ENCODE results near the gene ATP6AP1. TPM values are rescaled to one million over a fixed set of nuclear protein-coding genes. Genes with fewer than 3 reads are reported as not detected.
A peak's percentile ranks its signal among the peaks of the same experiment; 100 is the strongest.

The ATP6AP1 gene
- total and polyA plus RNA-seq, 7 experiments from 2014 or later, result 37.8 to 118 (median 56.6) TPM

- Histone ChIP-seq H3K27me3 (ENCODE audit: control insufficient read depth in 2 of 2, insufficient read depth in 2 of 2, low read length in 2 of 2) (no peaks in the 10 kb centered on the region), H3K9me3 (ENCODE audit: control insufficient read depth in 2 of 3, low read length in 3 of 3) (no peaks in the 10 kb centered on the region), H3K36me3 (ENCODE audit: control insufficient read depth in 2 of 3, insufficient read depth in 3 of 3, low read length in 3 of 3) (peaks cover 0 to 11% (median 0%) of the 10 kb centered on the region in 3 experiments), H3K4me1 (ENCODE audit: control insufficient read depth in 2 of 2, insufficient read depth in 2 of 2, low read length in 2 of 2) (peaks cover 0 to 3% of the 10 kb centered on the region in 2 donors), H3K27ac (ENCODE audit: low read depth, low read length) (peak within 1 kb of the TSS; percentile 70), H3K4me3 (ENCODE audit: low read length) (peak within 1 kb of the TSS; percentile 45)
- POLR2A ChIA-PET, result interaction anchor here (0.7 to 6.2 kb wide), 11 partner anchors 19 to 69 kb away, joined by 3 to 31 read pairs (median 4); partner anchors contain the start of genes ATP6AP1, FAM3A, LAGE3 and RPL10
- peaks cover 0 to 4% (median 0%) of the 10 kb centered on the region in 11 donors for H3K9me3 Mint-ChIP-seq
- H3K4me1 Mint-ChIP-seq, result peaks cover 4 to 16% (median 9%) of the 10 kb centered on the region in 7 donors
- no peaks in the 10 kb centered on the region for H3K27me3 Mint-ChIP-seq
- H3K27ac Mint-ChIP-seq, result peak within 1 kb of the TSS; percentile 86 to 98 (median 94)
- CTCF ChIA-PET, result no interaction called here
- ATAC-seq, result peak; percentile 90
- DNase-seq, result peak; percentile 40 to 74 (median 68)
- H3K4me3 Mint-ChIP-seq, result peak within 1 kb of the TSS; percentile 79 to 97 (median 94)
- H3K36me3 Mint-ChIP-seq, result peaks cover 0 to 7% (median 0%) of the 10 kb centered on the region in 5 donors
- intact Hi-C loops (cut with micrococcal nuclease), result loop anchor here in 1 of 2 donors (1.0 to 2.0 kb wide), 3 partner anchors 21 to 46 kb away; partner anchors contain the start of genes GDI1 and LAGE3
Measured at GRCh38 chrX:154458116-154458953, 29.9 kb downstream of the ATP6AP1 start, which contains the start of gene PLXNA3. PLXNA3 (plus strand) TSS chrX:154458281; CDS start chrX:154460184, 1,903 bp downstream.

- H3K4me1 Mint-ChIP-seq, result peaks cover 4 to 16% (median 9%) of the 10 kb centered on the region in 7 donors
- ATAC-seq, result no peak
- peak overlapping the region in 7 of 9 donors; percentile 36 to 71 (median 56) for H3K27ac Mint-ChIP-seq
- peak overlapping the region; percentile 71 to 88 (median 80) for H3K4me3 Mint-ChIP-seq
- DNase-seq, result no peak
- intact Hi-C loops (cut with micrococcal nuclease), result loop anchor here in 1 of 2 donors (1.0 to 2.0 kb wide), 3 partner anchors 20 to 46 kb away; partner anchors contain the start of genes GDI1 and LAGE3
- H3K9me3 Mint-ChIP-seq, result peaks cover 0 to 4% (median 0%) of the 10 kb centered on the region in 11 donors
- Histone ChIP-seq H3K4me1 (ENCODE audit: control insufficient read depth in 2 of 2, insufficient read depth in 2 of 2, low read length in 2 of 2) (peaks cover 0 to 3% of the 10 kb centered on the region in 2 donors), H3K4me3 (ENCODE audit: low read length) (peak overlapping the region; percentile 44), H3K9me3 (ENCODE audit: control insufficient read depth in 2 of 3, low read length in 3 of 3) (no peaks in the 10 kb centered on the region), H3K27ac (ENCODE audit: low read depth, low read length) (peak overlapping the region; percentile 70), H3K36me3 (ENCODE audit: control insufficient read depth in 2 of 3, insufficient read depth in 3 of 3, low read length in 3 of 3) (peaks cover 0 to 17% (median 0%) of the 10 kb centered on the region in 3 experiments), H3K27me3 (ENCODE audit: control insufficient read depth in 2 of 2, insufficient read depth in 2 of 2, low read length in 2 of 2) (no peaks in the 10 kb centered on the region)
- H3K27me3 Mint-ChIP-seq, result no peaks in the 10 kb centered on the region
- ChIA-PET CTCF (no interaction called here), POLR2A (interaction anchor here (0.7 to 6.2 kb wide), 11 partner anchors 18 to 89 kb away, joined by 3 to 31 read pairs (median 4); partner anchors contain the start of genes ATP6AP1, FAM3A, IKBKG and LAGE3)
- peaks cover 0 to 7% (median 0%) of the 10 kb centered on the region in 5 donors for H3K36me3 Mint-ChIP-seq
Measured at GRCh38 chrX:154458954-154459778, 30.7 kb downstream of the ATP6AP1 start.

- H3K36me3 Mint-ChIP-seq, result peaks cover 0 to 2% (median 0%) of the 10 kb centered on the region in 5 donors
- no peak for DNase-seq
- no peaks in the 10 kb centered on the region for H3K27me3 ChIP-seq (ENCODE audit: control insufficient read depth in 2 of 2, insufficient read depth in 2 of 2, low read length in 2 of 2)
- POLR2A ChIA-PET, result interaction anchor here (1.3 to 6.2 kb wide), 8 partner anchors 17 to 88 kb away, joined by 3 to 31 read pairs (median 5); partner anchors contain the start of genes ATP6AP1, IKBKG, LAGE3 and RPL10
- peaks cover 0 to 23% (median 0%) of the 10 kb centered on the region in 3 experiments for H3K36me3 ChIP-seq (ENCODE audit: control insufficient read depth in 2 of 3, insufficient read depth in 3 of 3, low read length in 3 of 3)
- peak overlapping the region in 8 of 10 donors; percentile 14 to 88 (median 28) for H3K4me3 Mint-ChIP-seq
- H3K4me1 Mint-ChIP-seq, result peaks cover 4 to 16% (median 9%) of the 10 kb centered on the region in 7 donors
- H3K4me3 ChIP-seq (ENCODE audit: low read length), result no peak overlapping the region
- H3K4me1 ChIP-seq (ENCODE audit: control insufficient read depth in 2 of 2, insufficient read depth in 2 of 2, low read length in 2 of 2), result peaks cover 0 to 3% of the 10 kb centered on the region in 2 donors
- H3K27me3 Mint-ChIP-seq, result no peaks in the 10 kb centered on the region
- intact Hi-C loops (cut with micrococcal nuclease), result loop anchor here in 1 of 2 donors (2.0 kb wide), 2 partner anchors 23 to 47 kb away; partner anchors contain the start of gene GDI1
- no peak for ATAC-seq
- no peaks in the 10 kb centered on the region for H3K9me3 ChIP-seq (ENCODE audit: control insufficient read depth in 2 of 3, low read length in 3 of 3)
- CTCF ChIA-PET, result no interaction called here
- H3K27ac Mint-ChIP-seq, result peak overlapping the region in 2 of 9 donors; percentile 38 to 63
- H3K27ac ChIP-seq (ENCODE audit: low read depth, low read length), result no peak overlapping the region
- H3K9me3 Mint-ChIP-seq, result peaks cover 0 to 4% (median 0%) of the 10 kb centered on the region in 11 donors
Measured at GRCh38 chrX:154459832-154460231, 31.4 kb downstream of the ATP6AP1 start.

- Histone ChIP-seq H3K9me3 (ENCODE audit: control insufficient read depth in 2 of 3, low read length in 3 of 3) (no peaks in the 10 kb centered on the region), H3K4me3 (ENCODE audit: low read length) (no peak overlapping the region), H3K27ac (ENCODE audit: low read depth, low read length) (no peak overlapping the region), H3K4me1 (ENCODE audit: control insufficient read depth in 2 of 2, insufficient read depth in 2 of 2, low read length in 2 of 2) (peaks cover 0 to 3% of the 10 kb centered on the region in 2 donors), H3K36me3 (ENCODE audit: control insufficient read depth in 2 of 3, insufficient read depth in 3 of 3, low read length in 3 of 3) (peaks cover 0 to 28% (median 0%) of the 10 kb centered on the region in 3 experiments), H3K27me3 (ENCODE audit: control insufficient read depth in 2 of 2, insufficient read depth in 2 of 2, low read length in 2 of 2) (no peaks in the 10 kb centered on the region)
- CTCF ChIA-PET, result no interaction called here
- Mint-ChIP-seq H3K36me3 (peaks cover 0 to 2% (median 0%) of the 10 kb centered on the region in 5 donors), H3K27me3 (no peaks in the 10 kb centered on the region), H3K4me1 (peaks cover 4 to 16% (median 9%) of the 10 kb centered on the region in 7 donors), H3K9me3 (peaks cover 0 to 4% (median 0%) of the 10 kb centered on the region in 11 donors), H3K4me3 (peak overlapping the region in 7 of 10 donors; percentile 4 to 79 (median 25)), H3K27ac (peak overlapping the region in 1 of 9 donors; percentile 19)
- POLR2A ChIA-PET, result interaction anchor here (0.8 to 6.2 kb wide), 5 partner anchors 17 to 87 kb away, joined by 3 to 31 read pairs (median 3); partner anchors contain the start of genes IKBKG and LAGE3
- no peak for DNase-seq
- ATAC-seq, result no peak
- intact Hi-C loops (cut with micrococcal nuclease), result no loop called here
Measured at GRCh38 chrX:154460326-154460725, 31.8 kb downstream of the ATP6AP1 start.

- H3K27me3 Mint-ChIP-seq, result no peaks in the 10 kb centered on the region
- ChIA-PET CTCF (no interaction called here), POLR2A (interaction anchor here (6.2 kb wide), 1 partner anchor 15 kb away, joined by 31 read pairs; the partner anchor contains the start of gene LAGE3)
- H3K36me3 ChIP-seq (ENCODE audit: control insufficient read depth in 2 of 3, insufficient read depth in 3 of 3, low read length in 3 of 3), result peaks cover 0 to 43% (median 0%) of the 10 kb centered on the region in 3 experiments
- no peak for ATAC-seq
- H3K4me3 ChIP-seq (ENCODE audit: low read length), result no peak overlapping the region
- H3K9me3 ChIP-seq (ENCODE audit: control insufficient read depth in 2 of 3, low read length in 3 of 3), result no peaks in the 10 kb centered on the region
- intact Hi-C loops (cut with micrococcal nuclease), result no loop called here
- H3K27me3 ChIP-seq (ENCODE audit: control insufficient read depth in 2 of 2, insufficient read depth in 2 of 2, low read length in 2 of 2), result no peaks in the 10 kb centered on the region
- H3K4me3 Mint-ChIP-seq, result no peak overlapping the region
- H3K36me3 Mint-ChIP-seq, result peaks cover 0 to 2% (median 0%) of the 10 kb centered on the region in 5 donors
- DNase-seq, result no peak
- no peak overlapping the region for H3K27ac ChIP-seq (ENCODE audit: low read depth, low read length)
- H3K4me1 ChIP-seq (ENCODE audit: control insufficient read depth in 2 of 2, insufficient read depth in 2 of 2, low read length in 2 of 2), result peaks cover 0 to 3% of the 10 kb centered on the region in 2 donors
- peaks cover 0 to 1% (median 0%) of the 10 kb centered on the region in 11 donors for H3K9me3 Mint-ChIP-seq
- H3K27ac Mint-ChIP-seq, result no peak overlapping the region
- H3K4me1 Mint-ChIP-seq, result peaks cover under 1 to 12% (median 6%) of the 10 kb centered on the region in 7 donors
Measured at GRCh38 chrX:154462396-154462795, 33.9 kb downstream of the ATP6AP1 start.
